GM12874 (cell line): Measurements from ENCODE around the gene MEAF6.
A peak's percentile ranks its signal among the peaks of the same experiment; 100 is the strongest.

Source experiments
- CTCF ChIP-seq: IDR thresholded peaks from 2 replicates; pipeline ENCODE4 v1.5.1; 2011; ENCODE audit warnings: low read depth, mild to moderate bottlenecking, control low read depth, low read length, moderate library complexity; ENCODE audit not compliant: insufficient read depth

MEAF6 gene

GRCh38 chr1:37514350-37515184 is at the start of gene MEAF6:
MEAF6 (minus strand) TSS chr1:37514766; CDS start chr1:37514746, 20 bp downstream.
- peak; percentile 78 for TF ChIP-seq CTCF

GRCh38 chr1:37562984-37563383 is 48.4 kb upstream of the MEAF6 start:
- TF ChIP-seq CTCF = no peak

GRCh38 chr1:37561133-37562132 is 46.9 kb upstream of the MEAF6 start:
- peak; percentile 73 for TF ChIP-seq CTCF

GRCh38 chr1:37560401-37561132 is 46.0 kb upstream of the MEAF6 start:
- TF ChIP-seq CTCF = no peak

GRCh38 chr1:37559080-37559479 is 44.5 kb upstream of the MEAF6 start:
- TF ChIP-seq CTCF = no peak

- no peak for TF ChIP-seq CTCF
These were observed 43.8 kb upstream of the MEAF6 start for GRCh38 chr1:37558411-37558810.
